ENCODE data around the gene SELP. TPM values are rescaled to one million over a fixed set of nuclear protein-coding genes. Genes with fewer than 3 reads are reported as not detected.
"Not testable (repeated sequence)": the region's sequence is repeated elsewhere in the genome, so short reads cannot be mapped to it uniquely, and the experiment has no call there.

The SELP gene
- total and polyA plus RNA-seq, 2 of the 8 experiments (the other 6 are each of a cell fraction or from before 2014, with no cell fraction given) = not detected

DNA sequence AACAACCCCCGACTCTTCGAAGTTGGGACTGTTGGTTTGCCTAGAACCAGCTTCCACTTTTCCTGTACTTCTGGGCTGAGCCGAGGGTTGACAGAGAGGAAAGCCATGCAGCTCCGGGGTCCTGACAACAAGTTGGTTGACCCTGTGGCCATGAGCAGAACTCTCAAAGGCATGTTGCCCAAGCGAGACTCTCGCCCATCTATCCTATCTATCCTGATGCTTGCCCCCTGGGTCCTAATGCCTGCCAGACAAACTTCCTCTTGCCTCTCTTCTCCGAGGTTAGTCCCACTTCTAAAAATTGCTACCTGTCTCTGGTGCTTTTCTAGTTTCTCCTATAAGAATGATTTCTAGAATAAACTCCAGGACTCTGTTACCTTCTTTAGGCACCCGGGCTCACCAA lies 32.8 kb upstream of the SELP start:
- H3K14ac ChIP-seq (ENCODE audit: insufficient read length); H3K56ac ChIP-seq (replicated peaks; ENCODE audit: insufficient read length, low read depth, low read length); H4K91ac ChIP-seq (replicated peaks; ENCODE audit: insufficient read length, low read length); H3K36me3 ChIP-seq (ENCODE audit: control insufficient read depth in 2 of 4, insufficient read depth in 4 of 4, low read length in 3 of 4); H3K9me3 ChIP-seq (ENCODE audit: insufficient read depth in 2 of 2, low read depth in 1 of 2, low read length in 1 of 2); H3K9ac ChIP-seq (replicated peaks in 1 of 4; ENCODE audit: extremely low read depth in 1 of 4, low read depth in 3 of 4, low read length in 3 of 4); DNase-seq (ENCODE audit: low read depth in 1 of 2, low spot score in 2 of 2); H2BK120ac ChIP-seq (replicated peaks; ENCODE audit: low read depth, low read length); H4K8ac ChIP-seq (ENCODE audit: extremely low read depth, insufficient read depth, low read length); H3K23me2 ChIP-seq (ENCODE audit: low read depth, low read length); H3K18ac ChIP-seq (ENCODE audit: extremely low read depth, low read length); H3K79me2 ChIP-seq (ENCODE audit: control insufficient read depth in 1 of 2, insufficient read depth in 2 of 2, low read length in 2 of 2); H2AK5ac ChIP-seq (ENCODE audit: low read depth, low read length); H4K5ac ChIP-seq (ENCODE audit: insufficient read length, low read depth, low read length); H2AFZ ChIP-seq (ENCODE audit: low read length); H3K4ac ChIP-seq (replicated peaks; ENCODE audit: insufficient read length, low read depth, low read length); H3K27me3 ChIP-seq (replicated peaks in 1 of 4; ENCODE audit: control insufficient read depth in 3 of 4, extremely low read depth in 1 of 4, insufficient read depth in 3 of 4, low read length in 3 of 4); H2BK15ac ChIP-seq (ENCODE audit: low read length); H3K4me1 ChIP-seq (replicated peaks in 1 of 4; ENCODE audit: control insufficient read depth in 3 of 4, insufficient read depth in 4 of 4, low read length in 3 of 4); POLR2A ChIA-PET (ENCODE audit: partially characterized antibody); H2BK5ac ChIP-seq (ENCODE audit: low read depth, low read length); H3K27ac ChIP-seq (ENCODE audit: low read depth, low read length); H3K79me1 ChIP-seq (ENCODE audit: low read depth, low read length); H3K23ac ChIP-seq (ENCODE audit: insufficient read length); FAIRE-seq; H4K20me1 ChIP-seq (replicated peaks in 1 of 2; ENCODE audit: control insufficient read depth in 1 of 2, insufficient read depth in 2 of 2, low read length in 2 of 2); H2BK20ac ChIP-seq (ENCODE audit: low read length); H2BK12ac ChIP-seq (ENCODE audit: low read depth, low read length); H3K4me3 ChIP-seq (ENCODE audit: extremely low read depth in 1 of 4, insufficient read depth in 2 of 4, low read depth in 3 of 4, low read length in 4 of 4): not testable (repeated sequence)
- 0 out of 2 replicates have a peak, but pooled peaks have one; percentile 62 for TF ChIP-seq FOSL1 (IDR thresholded peaks at IDR 0.05; ENCODE audit: insufficient read depth, low read depth, low read length)
- CTCF ChIA-PET (ENCODE audit: partially characterized antibody) = interaction anchor here (0.9 kb wide), 1 partner anchor 61 kb away, joined by 3 read pairs; no protein-coding TSS in a partner anchor
- WGBS, 2 experiments (ENCODE audit: extremely low coverage in 1 of 2, insufficient coverage in 1 of 2, insufficient read length in 1 of 2, insufficient replicate concordance in 2 of 2, low coverage in 1 of 2, low lambda C conversion rate in 2 of 2, missing lambda C conversion rate in 1 of 2) = 61% methylated on average over 7 of the region's 8 CpGs; no CpG with 5 or more reads in 1 of the 2 experiments
- H3K4me2 ChIP-seq (ENCODE audit: insufficient read depth in 1 of 2, low read depth in 2 of 2, low read length in 2 of 2) = peak overlapping the region in 1 of 2 experiments; percentile 13; a peak in 2 of 4 replicates

GRCh38 chr1:169661066-169661465 lies 31.1 kb upstream of the SELP start:
- 83% methylated on average over 16 of the region's 16 CpGs; no CpG with 5 or more reads in 1 of the 2 experiments for WGBS, 2 experiments (ENCODE audit: extremely low coverage in 1 of 2, insufficient coverage in 1 of 2, insufficient read length in 1 of 2, insufficient replicate concordance in 2 of 2, low coverage in 1 of 2, low lambda C conversion rate in 2 of 2, missing lambda C conversion rate in 1 of 2)
- H3K4ac ChIP-seq (replicated peaks; ENCODE audit: insufficient read length, low read depth, low read length); CTCF ChIA-PET (ENCODE audit: partially characterized antibody); H3K23ac ChIP-seq (ENCODE audit: insufficient read length); H4K8ac ChIP-seq (ENCODE audit: extremely low read depth, insufficient read depth, low read length); H2BK15ac ChIP-seq (ENCODE audit: low read length); H3K23me2 ChIP-seq (ENCODE audit: low read depth, low read length); POLR2A ChIA-PET (ENCODE audit: partially characterized antibody); H2BK12ac ChIP-seq (ENCODE audit: low read depth, low read length); H3K79me2 ChIP-seq (ENCODE audit: control insufficient read depth in 1 of 2, insufficient read depth in 2 of 2, low read length in 2 of 2); DNase-seq (ENCODE audit: low read depth in 1 of 2, low spot score in 2 of 2); H3K27ac ChIP-seq (ENCODE audit: low read depth, low read length); H4K20me1 ChIP-seq (replicated peaks in 1 of 2; ENCODE audit: control insufficient read depth in 1 of 2, insufficient read depth in 2 of 2, low read length in 2 of 2); H4K91ac ChIP-seq (replicated peaks; ENCODE audit: insufficient read length, low read length); H3K4me3 ChIP-seq (ENCODE audit: extremely low read depth in 1 of 4, insufficient read depth in 2 of 4, low read depth in 3 of 4, low read length in 4 of 4); FAIRE-seq; H4K5ac ChIP-seq (ENCODE audit: insufficient read length, low read depth, low read length); H3K36me3 ChIP-seq (ENCODE audit: control insufficient read depth in 2 of 4, insufficient read depth in 4 of 4, low read length in 3 of 4); H3K79me1 ChIP-seq (ENCODE audit: low read depth, low read length); H3K27me3 ChIP-seq (replicated peaks in 1 of 4; ENCODE audit: control insufficient read depth in 3 of 4, extremely low read depth in 1 of 4, insufficient read depth in 3 of 4, low read length in 3 of 4); H3K4me2 ChIP-seq (ENCODE audit: insufficient read depth in 1 of 2, low read depth in 2 of 2, low read length in 2 of 2); H2AFZ ChIP-seq (ENCODE audit: low read length); H3K4me1 ChIP-seq (replicated peaks in 1 of 4; ENCODE audit: control insufficient read depth in 3 of 4, insufficient read depth in 4 of 4, low read length in 3 of 4); H2BK20ac ChIP-seq (ENCODE audit: low read length); H3K18ac ChIP-seq (ENCODE audit: extremely low read depth, low read length); H3K14ac ChIP-seq (ENCODE audit: insufficient read length); H3K9me3 ChIP-seq (ENCODE audit: insufficient read depth in 2 of 2, low read depth in 1 of 2, low read length in 1 of 2); H2BK5ac ChIP-seq (ENCODE audit: low read depth, low read length); H2BK120ac ChIP-seq (replicated peaks; ENCODE audit: low read depth, low read length); H3K56ac ChIP-seq (replicated peaks; ENCODE audit: insufficient read length, low read depth, low read length); H2AK5ac ChIP-seq (ENCODE audit: low read depth, low read length); H3K9ac ChIP-seq (replicated peaks in 1 of 4; ENCODE audit: extremely low read depth in 1 of 4, low read depth in 3 of 4, low read length in 3 of 4): not testable (repeated sequence)
